HG03571 (cell line): ENCODE data around the gene DOCK11.
"Not testable (repeated sequence)": the region's sequence is repeated elsewhere in the genome, so short reads cannot be mapped to it uniquely, and the experiment has no call there.

Experiments
- ATAC-seq: cut with Tn5 transposase; IDR thresholded peaks from one replicate; pipeline ENCODE4 v1.9.1; 2021; ENCODE audit not compliant: unreplicated experiment

The DOCK11 gene

GRCh38 chrX:118566359-118566758 is 70.7 kb downstream of the DOCK11 start:
- ATAC-seq, result no peak

GRCh38 chrX:118569676-118570075 is 74.1 kb downstream of the DOCK11 start:
- ATAC-seq, result no peak

- no peak for ATAC-seq
Observed at GRCh38 chrX:118570209-118570608, 74.6 kb downstream of the DOCK11 start.

GRCh38 chrX:118571836-118572235 is 76.2 kb downstream of the DOCK11 start:
- no peak for ATAC-seq

- ATAC-seq, result no peak
Observed at GRCh38 chrX:118574666-118575065, 79.1 kb downstream of the DOCK11 start.

GRCh38 chrX:118577041-118577440 is 81.4 kb downstream of the DOCK11 start:
- ATAC-seq, result no peak

GRCh38 chrX:118579417-118579816 is 83.8 kb downstream of the DOCK11 start:
- ATAC-seq, result no peak

- ATAC-seq, result not testable (repeated sequence)
Observed at GRCh38 chrX:118582926-118583325, 87.3 kb downstream of the DOCK11 start.

GRCh38 chrX:118583781-118584180 is 88.2 kb downstream of the DOCK11 start:
- ATAC-seq, result no peak

- ATAC-seq, result no peak
Observed at GRCh38 chrX:118585296-118585695, 89.7 kb downstream of the DOCK11 start.

- not testable (repeated sequence) for ATAC-seq
Observed at GRCh38 chrX:118586206-118586605, 90.6 kb downstream of the DOCK11 start.

- no peak for ATAC-seq
Observed at GRCh38 chrX:118588715-118589114, 93.1 kb downstream of the DOCK11 start.

GRCh38 chrX:118589227-118589626 is 93.6 kb downstream of the DOCK11 start:
- ATAC-seq, result no peak

GRCh38 chrX:118593407-118593806 is 97.8 kb downstream of the DOCK11 start:
- no peak for ATAC-seq

- no peak for ATAC-seq
Observed at GRCh38 chrX:118594697-118595420, 99.2 kb downstream of the DOCK11 start.

GRCh38 chrX:118595501-118596042 is 100.0 kb downstream of the DOCK11 start:
- no peak for ATAC-seq

- ATAC-seq, result no peak
Observed at GRCh38 chrX:118596390-118596789, 100.8 kb downstream of the DOCK11 start.

- ATAC-seq, result no peak
Observed at GRCh38 chrX:118603981-118604380, 108.4 kb downstream of the DOCK11 start.

GRCh38 chrX:118612290-118612689 is 116.7 kb downstream of the DOCK11 start:
- no peak for ATAC-seq

- no peak for ATAC-seq
Observed at GRCh38 chrX:118614150-118614549, 118.5 kb downstream of the DOCK11 start.

GRCh38 chrX:118615141-118615540 is 119.5 kb downstream of the DOCK11 start:
- no peak for ATAC-seq

GRCh38 chrX:118621081-118621759 is 125.6 kb downstream of the DOCK11 start:
- ATAC-seq, result no peak
